ENCODE measurements around the gene TMC4.

DNA sequence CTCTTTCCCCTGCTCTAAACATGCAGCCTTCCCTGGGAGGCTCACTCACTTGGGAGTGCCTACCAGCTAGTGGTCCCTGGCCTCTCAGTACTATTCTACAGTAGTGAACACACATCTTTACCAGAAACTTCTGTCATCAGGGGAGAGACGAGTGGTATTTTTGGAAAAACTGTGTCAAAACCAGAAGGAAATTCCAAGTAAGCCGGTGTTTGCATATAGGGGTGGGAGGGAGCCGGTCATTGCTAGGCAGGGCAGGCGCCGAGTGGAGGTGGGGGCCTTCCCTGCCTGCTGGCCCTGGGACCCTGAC, 34.7 kb upstream of the TMC4 start:
- TF ChIP-seq CTCF (conservative IDR thresholded peaks at IDR 0.05) (no peak), EZH2 (IDR thresholded peaks at IDR 0.05; ENCODE audit: low read depth) (no peak)

Measured in PC-9 (cell line).